ENCODE measurements around the gene POLRMT. TPM values are rescaled to one million over a fixed set of nuclear protein-coding genes. Genes with fewer than 3 reads are reported as not detected.

The POLRMT gene
- total RNA-seq, 2 donors from 2014 or later, result 34.7 to 106 TPM

GRCh38 chr19:594265-594870 is 39.0 kb downstream of the POLRMT start:
- intact Hi-C loops (cut with DNase I), result no loop called here
- no peaks in the 10 kb centered on the region for H3K36me3 ChIP-seq
- peaks cover 9% of the 10 kb centered on the region for H3K27me3 ChIP-seq (replicated peaks; ENCODE audit: insufficient read depth)
- no peak overlapping the region for H3K27ac ChIP-seq
- H3K4me1 ChIP-seq (replicated peaks), result no peaks in the 10 kb centered on the region
- DNase-seq (ENCODE audit: low spot score), result no peak
- H3K4me3 ChIP-seq, result no peak overlapping the region
- no peak for TF ChIP-seq POLR2AphosphoS5 (IDR thresholded peaks at IDR 0.05)
- no peak for TF ChIP-seq POLR2A (IDR thresholded peaks at IDR 0.05)
- TF ChIP-seq CTCF (IDR thresholded peaks at IDR 0.05), result no peak
- 68% methylated on average over 24 of the region's 24 CpGs for WGBS
- no peaks in the 10 kb centered on the region for H3K9me3 ChIP-seq

GRCh38 chr19:593505-593904 is 39.8 kb downstream of the POLRMT start:
- WGBS, result 61% methylated on average over 9 of the region's 9 CpGs
- H3K9me3 ChIP-seq, result no peaks in the 10 kb centered on the region
- H3K4me1 ChIP-seq (replicated peaks), result no peaks in the 10 kb centered on the region
- H3K4me3 ChIP-seq, result no peak overlapping the region
- DNase-seq (ENCODE audit: low spot score), result no peak
- TF ChIP-seq POLR2A (IDR thresholded peaks at IDR 0.05) (no peak), POLR2AphosphoS5 (IDR thresholded peaks at IDR 0.05) (no peak), CTCF (IDR thresholded peaks at IDR 0.05) (no peak)
- no peak overlapping the region for H3K27ac ChIP-seq
- intact Hi-C loops (cut with DNase I), result no loop called here
- H3K27me3 ChIP-seq (replicated peaks; ENCODE audit: insufficient read depth), result peaks cover 9% of the 10 kb centered on the region
- no peaks in the 10 kb centered on the region for H3K36me3 ChIP-seq

GRCh38 chr19:593055-593454 is 40.3 kb downstream of the POLRMT start:
- H3K9me3 ChIP-seq, result no peaks in the 10 kb centered on the region
- H3K4me1 ChIP-seq (replicated peaks), result peaks cover 3% of the 10 kb centered on the region
- H3K36me3 ChIP-seq, result no peaks in the 10 kb centered on the region
- peaks cover 9% of the 10 kb centered on the region for H3K27me3 ChIP-seq (replicated peaks; ENCODE audit: insufficient read depth)
- WGBS, result 87% methylated on average over 18 of the region's 18 CpGs
- H3K27ac ChIP-seq, result no peak overlapping the region
- no peak overlapping the region for H3K4me3 ChIP-seq
- DNase-seq (ENCODE audit: low spot score), result no peak
- intact Hi-C loops (cut with DNase I), result no loop called here
- no peak for TF ChIP-seq CTCF (IDR thresholded peaks at IDR 0.05)
- no peak for TF ChIP-seq POLR2AphosphoS5 (IDR thresholded peaks at IDR 0.05)
- no peak for TF ChIP-seq POLR2A (IDR thresholded peaks at IDR 0.05)

GRCh38 chr19:592101-592500 is 41.2 kb downstream of the POLRMT start:
- TF ChIP-seq POLR2AphosphoS5 (IDR thresholded peaks at IDR 0.05), result no peak
- no peak for TF ChIP-seq CTCF (IDR thresholded peaks at IDR 0.05)
- no peak for TF ChIP-seq POLR2A (IDR thresholded peaks at IDR 0.05)
- no peaks in the 10 kb centered on the region for H3K9me3 ChIP-seq
- H3K36me3 ChIP-seq, result no peaks in the 10 kb centered on the region
- no peak overlapping the region for H3K4me3 ChIP-seq
- intact Hi-C loops (cut with DNase I), result no loop called here
- no peak overlapping the region for H3K27ac ChIP-seq
- WGBS, result 86% methylated on average over 12 of the region's 19 CpGs
- peaks cover 5% of the 10 kb centered on the region for H3K4me1 ChIP-seq (replicated peaks)
- H3K27me3 ChIP-seq (replicated peaks; ENCODE audit: insufficient read depth), result peaks cover 9% of the 10 kb centered on the region
- no peak for DNase-seq (ENCODE audit: low spot score)

Measured in prostate gland (tissue), 2 donors.